NK-92 treated with Interleukin-12 subunit alpha and Interleukin-12 subunit beta, amount 100 ng/mL, for 24 hours (cell line): ENCODE results near the gene CP.
"Not testable (repeated sequence)": the region's sequence is repeated elsewhere in the genome, so short reads cannot be mapped to it uniquely, and the experiment has no call there.

ENCODE experiments used
- DNase-seq: peaks from one replicate; lab custom pipeline; 2025; lab: John Stamatoyannopoulos, UW

The CP gene

GRCh38 chr3:149227591-149228268 is 6.1 kb upstream of the CP start:
- DNase-seq: no peak

GRCh38 chr3:149226776-149227175 is 5.1 kb upstream of the CP start:
- no peak for DNase-seq

GRCh38 chr3:149224736-149225594 is 3.3 kb upstream of the CP start:
- DNase-seq: peak; percentile 53

GRCh38 chr3:149223461-149223820 is 1.8 kb upstream of the CP start:
- no peak for DNase-seq

GRCh38 chr3:149219380-149220121 is 2.1 kb downstream of the CP start:
- DNase-seq: not testable (repeated sequence)

- DNase-seq: no peak
These were observed 4.3 kb downstream of the CP start for GRCh38 chr3:149217347-149217746.

- no peak for DNase-seq
These were observed 5.3 kb downstream of the CP start for GRCh38 chr3:149216193-149216869.

- DNase-seq: no peak
These were observed 6.1 kb downstream of the CP start for GRCh38 chr3:149215515-149215914.

GRCh38 chr3:149214702-149215101 is 6.9 kb downstream of the CP start:
- DNase-seq: no peak

- DNase-seq: no peak
These were observed 9.2 kb downstream of the CP start for GRCh38 chr3:149212386-149212785.

GRCh38 chr3:149209431-149209830 is 12.2 kb downstream of the CP start:
- DNase-seq: no peak

- no peak for DNase-seq
These were observed 14.2 kb downstream of the CP start for GRCh38 chr3:149207475-149207874.

GRCh38 chr3:149204390-149204991 is 17.1 kb downstream of the CP start:
- no peak for DNase-seq

- no peak for DNase-seq
These were observed 17.9 kb downstream of the CP start for GRCh38 chr3:149203758-149204157.

GRCh38 chr3:149199474-149199873 is 22.2 kb downstream of the CP start:
- DNase-seq: no peak

GRCh38 chr3:149198611-149199010 is 23.0 kb downstream of the CP start:
- DNase-seq: no peak

- DNase-seq: no peak
These were observed 24.0 kb downstream of the CP start for GRCh38 chr3:149197669-149198068.

GRCh38 chr3:149196805-149197592 is 24.6 kb downstream of the CP start:
- DNase-seq: not testable (repeated sequence)

- no peak for DNase-seq
These were observed 26.4 kb downstream of the CP start for GRCh38 chr3:149195221-149195620.

GRCh38 chr3:149188494-149188893 is 33.1 kb downstream of the CP start:
- no peak for DNase-seq

GRCh38 chr3:149186721-149187120 is 34.9 kb downstream of the CP start:
- no peak for DNase-seq
